Ishikawa (cell line): ENCODE results near the gene CASP8.

Experiments used
- CEBPB ChIP-seq: IDR thresholded peaks from 2 replicates; pipeline ENCODE4 v1.6.1; 2012
- EGR1 ChIP-seq: IDR thresholded peaks from 2 replicates; pipeline ENCODE4 v1.6.1; 2012
- FOXM1 ChIP-seq: IDR thresholded peaks from 2 replicates; pipeline ENCODE4 v1.6.1; 2012; ENCODE audit warnings: low read depth, borderline replicate concordance
- NFIC ChIP-seq: IDR thresholded peaks from 2 replicates; pipeline ENCODE4 v1.6.1; 2012
- RAD21 ChIP-seq: IDR thresholded peaks from 2 replicates; pipeline ENCODE4 v1.6.1; 2012; ENCODE audit warnings: low read depth
- TAF1 ChIP-seq: IDR thresholded peaks from 2 replicates; pipeline ENCODE4 v1.6.1; 2012; ENCODE audit warnings: low read depth, mild to moderate bottlenecking
- TEAD4 ChIP-seq: IDR thresholded peaks from 2 replicates; pipeline ENCODE4 v1.6.1; 2012
- YY1 ChIP-seq: IDR thresholded peaks from 2 replicates; pipeline ENCODE4 v1.6.1; 2012; ENCODE audit warnings: low read depth
- ZBTB7A ChIP-seq: IDR thresholded peaks from 2 replicates; pipeline ENCODE4 v1.6.1; 2012; ENCODE audit warnings: low read depth
- TF ChIP-seq, protein P1 (sequence below): IDR thresholded peaks from 2 replicates; pipeline ENCODE4 v1.6.1; 2012; ENCODE audit warnings: low read depth, mild to moderate bottlenecking
- TF ChIP-seq, protein P2 (sequence below): IDR thresholded peaks from 2 replicates; pipeline ENCODE4 v1.6.1; 2012

DNA sequence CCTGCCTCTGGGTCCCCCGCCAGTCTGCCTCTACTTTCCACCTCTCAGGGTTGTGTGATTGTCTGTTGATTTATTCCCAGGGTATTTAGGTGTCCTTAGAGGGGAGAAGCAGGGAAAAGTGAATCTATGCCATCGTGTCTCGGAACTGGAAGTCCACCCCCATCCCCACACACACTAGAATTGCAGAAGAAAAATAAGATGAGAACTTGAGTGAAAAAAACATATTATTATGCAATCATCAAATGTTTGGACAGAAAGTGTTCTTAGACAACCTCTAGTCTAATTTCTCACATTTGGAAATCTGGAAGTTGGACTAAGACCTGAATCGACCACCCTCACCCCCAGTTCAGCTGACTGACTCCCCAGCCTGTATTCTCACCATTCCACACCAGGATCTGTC, 14.1 kb upstream of the CASP8 start:
- no peak for TF ChIP-seq ZBTB7A
- TF ChIP-seq FOXM1, result no peak
- TF ChIP-seq, protein P1, sequence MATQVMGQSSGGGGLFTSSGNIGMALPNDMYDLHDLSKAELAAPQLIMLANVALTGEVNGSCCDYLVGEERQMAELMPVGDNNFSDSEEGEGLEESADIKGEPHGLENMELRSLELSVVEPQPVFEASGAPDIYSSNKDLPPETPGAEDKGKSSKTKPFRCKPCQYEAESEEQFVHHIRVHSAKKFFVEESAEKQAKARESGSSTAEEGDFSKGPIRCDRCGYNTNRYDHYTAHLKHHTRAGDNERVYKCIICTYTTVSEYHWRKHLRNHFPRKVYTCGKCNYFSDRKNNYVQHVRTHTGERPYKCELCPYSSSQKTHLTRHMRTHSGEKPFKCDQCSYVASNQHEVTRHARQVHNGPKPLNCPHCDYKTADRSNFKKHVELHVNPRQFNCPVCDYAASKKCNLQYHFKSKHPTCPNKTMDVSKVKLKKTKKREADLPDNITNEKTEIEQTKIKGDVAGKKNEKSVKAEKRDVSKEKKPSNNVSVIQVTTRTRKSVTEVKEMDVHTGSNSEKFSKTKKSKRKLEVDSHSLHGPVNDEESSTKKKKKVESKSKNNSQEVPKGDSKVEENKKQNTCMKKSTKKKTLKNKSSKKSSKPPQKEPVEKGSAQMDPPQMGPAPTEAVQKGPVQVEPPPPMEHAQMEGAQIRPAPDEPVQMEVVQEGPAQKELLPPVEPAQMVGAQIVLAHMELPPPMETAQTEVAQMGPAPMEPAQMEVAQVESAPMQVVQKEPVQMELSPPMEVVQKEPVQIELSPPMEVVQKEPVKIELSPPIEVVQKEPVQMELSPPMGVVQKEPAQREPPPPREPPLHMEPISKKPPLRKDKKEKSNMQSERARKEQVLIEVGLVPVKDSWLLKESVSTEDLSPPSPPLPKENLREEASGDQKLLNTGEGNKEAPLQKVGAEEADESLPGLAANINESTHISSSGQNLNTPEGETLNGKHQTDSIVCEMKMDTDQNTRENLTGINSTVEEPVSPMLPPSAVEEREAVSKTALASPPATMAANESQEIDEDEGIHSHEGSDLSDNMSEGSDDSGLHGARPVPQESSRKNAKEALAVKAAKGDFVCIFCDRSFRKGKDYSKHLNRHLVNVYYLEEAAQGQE, result no peak
- no peak for TF ChIP-seq YY1
- TF ChIP-seq, protein P2, sequence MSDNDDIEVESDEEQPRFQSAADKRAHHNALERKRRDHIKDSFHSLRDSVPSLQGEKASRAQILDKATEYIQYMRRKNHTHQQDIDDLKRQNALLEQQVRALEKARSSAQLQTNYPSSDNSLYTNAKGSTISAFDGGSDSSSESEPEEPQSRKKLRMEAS, result no peak
- TF ChIP-seq RAD21, result no peak
- no peak for TF ChIP-seq CEBPB
- no peak for TF ChIP-seq EGR1
- no peak for TF ChIP-seq TAF1
- no peak for TF ChIP-seq TEAD4
- no peak for TF ChIP-seq NFIC
